HCT116 (cell line): Measurements from ENCODE around the gene ALAS1. TPM values are rescaled to one million over a fixed set of nuclear protein-coding genes. Genes with fewer than 3 reads are reported as not detected.
"Not testable (repeated sequence)": the region's sequence is repeated elsewhere in the genome, so short reads cannot be mapped to it uniquely, and the experiment has no call there.

Source experiments
- ATAC-seq: fragments of 200-7000 bp; cut with Tn5 transposase; 2 replicates; pipeline ENCODE4 v1.9.1; 2020; ENCODE audit warnings: mild to moderate bottlenecking, moderate library complexity
- BruUV-seq: library from RNA; stranded (reverse); fragments of 400-500 nt; replicated peaks from 2 replicates; lab custom pipeline; 2021; lab: Mats Ljungman, UMichigan
- CTCF ChIA-PET: fragments of 300-600 bp; sonication (Branson Sonifier 250); formaldehyde crosslinking; loops from one replicate; lab custom pipeline; 2021; ENCODE audit warnings: antibody characterized with exemption; lab: Charles Lee
- POLR2A ChIA-PET: fragments of 300-600, 350-600 bp; sonication (Branson Sonifier 250); formaldehyde crosslinking; loops from one replicate; lab custom pipeline; 2021; ENCODE audit warnings: antibody characterized with exemption; lab: Charles Lee
- RAD21 ChIA-PET, 2 experiments: fragments of 300-600 bp; sonication (Branson Sonifier 250); formaldehyde crosslinking; loops; one replicate each; lab custom pipeline; 2023; ENCODE audit warnings: low total read pairs in 2 of 2; ENCODE audit not compliant: uncharacterized antibody in 2 of 2, unreplicated experiment in 2 of 2, low non-redundant PET in 1 of 2; lab: Charles Lee
- DNase-seq: peaks from one replicate; pipeline ENCODE4 v3.0.0-alpha.2; 2010; ENCODE audit warnings: low read depth, low spot score
- H2AFZ ChIP-seq: fragments of 200-600 bp; shearing (Covaris generic), sonication (generic); 2 replicates; pipeline ENCODE4 v1.6.1; 2017; ENCODE audit warnings: low read depth, mixed run types, mixed read lengths, antibody characterized with exemption, low read length; ENCODE audit not compliant: poor library complexity, severe bottlenecking
- H3K27ac ChIP-seq: 2 replicates; pipeline ENCODE4 v1.5.1; 2012; ENCODE audit warnings: low read depth, low read length
- H3K27me3 ChIP-seq: fragments of 200-600 bp; sonication (generic); 2 replicates; pipeline ENCODE4 v1.6.1; 2016; ENCODE audit warnings: mixed run types, low read length, mixed read lengths; ENCODE audit not compliant: insufficient read depth
- H3K36me3 ChIP-seq, 2 experiments: fragments of 200-500 bp in 1 of 2; fragments of 200-600 bp in 1 of 2; sonication (Bioruptor generic) in 1 of 2; sonication (generic) in 1 of 2; 2 replicates each; pipeline versions ENCODE4 v1.5.1 to v1.6.1; 2014 to 2016; ENCODE audit warnings: low read length in 2 of 2, inconsistent platforms in 1 of 2, mixed read lengths in 1 of 2, mixed run types in 1 of 2; ENCODE audit not compliant: insufficient read depth in 2 of 2, control insufficient read depth in 1 of 2
- H3K4me1 ChIP-seq, 2 experiments: fragments of 200-600 bp in 1 of 2; sonication (generic) in 1 of 2; 2 replicates each; pipeline versions ENCODE4 v1.5.1 to v1.6.1; 2012 to 2017; ENCODE audit warnings: low read length in 2 of 2, inconsistent platforms in 1 of 2, mild to moderate bottlenecking in 1 of 2, mixed read lengths in 1 of 2, mixed run types in 1 of 2, moderate library complexity in 1 of 2; ENCODE audit not compliant: insufficient read depth in 2 of 2, control insufficient read depth in 1 of 2
- H3K4me2 ChIP-seq: fragments of 200-600 bp; sonication (generic); 2 replicates; pipeline ENCODE4 v1.6.1; 2017; ENCODE audit warnings: mixed run types, low read length, mixed read lengths
- H3K4me3 ChIP-seq, 2 experiments: fragments of 200-600 bp in 1 of 2; sonication (generic) in 1 of 2; replicated peaks in 1 of 2; 2 replicates each; pipeline ENCODE4 v1.5.1; 2011 to 2016; ENCODE audit warnings: low read length in 2 of 2, control low read depth in 1 of 2, low read depth in 1 of 2, mild to moderate bottlenecking in 1 of 2, mixed read lengths in 1 of 2, mixed run types in 1 of 2
- H3K79me2 ChIP-seq: fragments of 200-600 bp; sonication (generic); 2 replicates; pipeline ENCODE4 v1.6.1; 2017; ENCODE audit warnings: mild to moderate bottlenecking, mixed run types, low read length, moderate library complexity, mixed read lengths; ENCODE audit not compliant: insufficient read depth
- H3K9ac ChIP-seq: fragments of 200-600 bp; sonication (generic); 2 replicates; pipeline ENCODE4 v1.6.1; 2016; ENCODE audit warnings: low read length, mixed read lengths
- H3K9me2 ChIP-seq: fragments of 200-600 bp; sonication (generic), shearing (Covaris generic); 2 replicates; pipeline ENCODE4 v1.6.1; 2017; ENCODE audit warnings: mixed run types, mild to moderate bottlenecking, moderate library complexity; ENCODE audit not compliant: insufficient read depth
- H3K9me3 ChIP-seq, 2 experiments: fragments of 200-500 bp in 1 of 2; fragments of 200-600 bp in 1 of 2; sonication (Bioruptor generic) in 1 of 2; sonication (generic) in 1 of 2; 2 replicates each; pipeline ENCODE4 v1.6.1; 2014 to 2017; ENCODE audit warnings: low read length in 2 of 2, mixed read lengths in 2 of 2, inconsistent platforms in 1 of 2, low read depth in 1 of 2, mild to moderate bottlenecking in 1 of 2, mixed run types in 1 of 2, moderate library complexity in 1 of 2; ENCODE audit not compliant: control insufficient read depth in 1 of 2, insufficient read depth in 1 of 2
- H4K20me1 ChIP-seq: fragments of 200-600 bp; sonication (generic), shearing (Covaris generic); 2 replicates; pipeline ENCODE4 v1.6.1; 2017; ENCODE audit warnings: mixed run types, mild to moderate bottlenecking, moderate library complexity; ENCODE audit not compliant: insufficient read depth
- CBX3 ChIP-seq: IDR thresholded peaks from 2 replicates; pipeline ENCODE4 v1.6.1; 2012; ENCODE audit warnings: low read depth
- CEBPB ChIP-seq: IDR thresholded peaks from 2 replicates; pipeline ENCODE4 v1.6.1; 2012; ENCODE audit warnings: low read depth
- EGR1 ChIP-seq: IDR thresholded peaks from 2 replicates; pipeline ENCODE4 v1.6.1; 2012; ENCODE audit warnings: low read depth
- ELF1 ChIP-seq: IDR thresholded peaks from 2 replicates; pipeline ENCODE4 v1.6.1; 2012; ENCODE audit warnings: low read depth, borderline replicate concordance
- EZH2 ChIP-seq: fragments of 200-600 bp; sonication (generic); IDR thresholded peaks from 2 replicates; pipeline ENCODE4 v1.6.1; 2017; ENCODE audit warnings: antibody characterized with exemption, mixed run types
- EZH2phosphoT487 ChIP-seq: fragments of 200-600 bp; IDR thresholded peaks from 2 replicates; pipeline ENCODE4 v1.6.1; 2018; ENCODE audit warnings: antibody characterized with exemption, borderline replicate concordance
- FOSL1 ChIP-seq: IDR thresholded peaks from 2 replicates; pipeline ENCODE4 v1.6.1; 2012; ENCODE audit warnings: low read depth
- POLR2A ChIP-seq: IDR thresholded peaks from 2 replicates; pipeline ENCODE4 v1.7.0; 2011; ENCODE audit warnings: borderline replicate concordance; ENCODE audit not compliant: insufficient read depth, insufficient read length; ENCODE audit errors: extremely low read depth
- POLR2AphosphoS5 ChIP-seq: IDR thresholded peaks from 2 replicates; pipeline ENCODE4 v1.6.1; 2011; ENCODE audit warnings: mild to moderate bottlenecking, low read depth, low read length, moderate library complexity
- REST ChIP-seq: IDR thresholded peaks from 2 replicates; pipeline ENCODE4 v1.6.1; 2012; ENCODE audit warnings: low read depth
- SIN3A ChIP-seq: IDR thresholded peaks from 2 replicates; pipeline ENCODE4 v1.6.1; 2012; ENCODE audit warnings: low read depth
- SP1 ChIP-seq: IDR thresholded peaks from 2 replicates; pipeline ENCODE4 v1.6.1; 2012; ENCODE audit warnings: low read depth
- SRF ChIP-seq: IDR thresholded peaks from 2 replicates; pipeline ENCODE4 v1.6.1; 2012; ENCODE audit warnings: low read depth
- TCF7L2 ChIP-seq: IDR thresholded peaks from 2 replicates; pipeline ENCODE4 v1.7.0; 2011; ENCODE audit warnings: borderline replicate concordance, inconsistent platforms; ENCODE audit not compliant: insufficient read depth, insufficient read length; ENCODE audit errors: extremely low read depth
- YY1 ChIP-seq: IDR thresholded peaks from 2 replicates; pipeline ENCODE4 v1.6.1; 2011; ENCODE audit warnings: low read length, low read depth, moderate library complexity, mild to moderate bottlenecking; ENCODE audit not compliant: insufficient replicate concordance; ENCODE audit errors: extremely low read depth
- ZFX ChIP-seq: fragments of 450-650 bp; IDR thresholded peaks from 2 replicates; pipeline ENCODE4 v1.6.1; 2017
- ZNF274 ChIP-seq: fragments of 200-500 bp; sonication (Bioruptor generic); IDR thresholded peaks from 2 replicates; pipeline ENCODE4 v1.6.1; 2014; ENCODE audit warnings: mild to moderate bottlenecking, low read depth, low read length, inconsistent platforms
- intact Hi-C: fragments of 100-400 bp; cut with micrococcal nuclease; formaldehyde crosslinking; loops from 2 replicates; pipeline ENCODE4 v1.10.0; 2022
- total RNA-seq: library from RNA; stranded (reverse); gene quantifications from one replicate; pipeline ENCODE4 v1.2.1, GENCODE V29; 2021; ENCODE audit not compliant: unreplicated experiment
- TF ChIP-seq, protein P1 (sequence below): IDR thresholded peaks from 2 replicates; pipeline ENCODE4 v1.6.1; 2012

ALAS1 gene
- total RNA-seq, 1 experiment from 2014 or later = 74.0 TPM

DNA sequence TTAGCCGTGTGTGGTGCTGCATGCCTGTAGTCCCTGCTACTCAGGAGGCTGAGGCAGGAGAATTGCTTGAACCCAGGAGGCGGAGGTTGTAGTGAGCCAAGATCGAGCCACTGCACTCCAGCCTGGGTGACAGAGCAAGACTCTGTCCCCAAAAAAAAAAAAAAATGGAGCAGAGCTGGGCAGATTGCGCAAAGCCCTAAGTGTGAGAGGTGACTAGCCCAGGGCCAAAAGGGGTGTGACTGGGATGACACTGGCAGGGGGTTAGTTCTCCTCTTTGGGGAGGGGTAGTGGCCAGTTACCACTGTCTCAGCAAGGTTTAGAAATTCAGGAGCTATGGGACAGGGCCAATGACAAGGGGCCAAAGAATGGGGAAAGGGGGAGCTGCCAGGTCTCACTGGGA is 19.8 kb upstream of the ALAS1 start:
- H3K36me3 ChIP-seq, H3K9me3 ChIP-seq, H2AFZ ChIP-seq, POLR2A ChIA-PET, H3K4me2 ChIP-seq, CTCF ChIA-PET, H3K4me1 ChIP-seq, RAD21 ChIA-PET, intact Hi-C loops, H3K27ac ChIP-seq, DNase-seq, H3K27me3 ChIP-seq, H3K79me2 ChIP-seq, H3K4me3 ChIP-seq, H3K9ac ChIP-seq, H3K9me2 ChIP-seq, BruUV-seq, H4K20me1 ChIP-seq, ATAC-seq: not testable (repeated sequence)

DNA sequence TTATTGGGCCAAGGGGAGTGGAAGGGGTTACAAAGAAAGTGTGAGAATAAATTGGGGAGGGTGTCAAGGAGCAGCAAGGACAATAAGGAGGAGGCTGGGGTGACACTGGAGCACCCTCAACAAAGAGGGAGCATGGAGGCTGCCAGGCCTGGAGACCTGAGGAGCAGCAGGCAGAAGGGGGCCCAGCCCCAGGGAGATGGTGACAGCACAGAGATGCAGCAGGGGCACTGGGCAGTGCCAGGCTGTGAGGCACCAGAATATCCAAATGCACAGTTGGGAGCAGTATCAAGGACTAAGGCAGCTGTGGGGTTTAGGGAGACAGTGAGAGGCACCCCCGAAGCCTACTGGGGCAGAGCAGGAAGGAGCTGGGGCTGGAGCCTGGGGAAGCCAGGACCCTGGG is 19.4 kb upstream of the ALAS1 start:
- H3K36me3 ChIP-seq = no peaks in the 10 kb centered on the region
- CTCF ChIA-PET = no interaction called here
- H2AFZ ChIP-seq = no peak overlapping the region
- H3K79me2 ChIP-seq = no peaks in the 10 kb centered on the region
- H3K9me3 ChIP-seq = no peaks in the 10 kb centered on the region
- no peaks in the 10 kb centered on the region for H3K27me3 ChIP-seq
- TF ChIP-seq POLR2AphosphoS5 (no peak), TCF7L2 (no peak), EZH2phosphoT487 (no peak), FOSL1 (no peak), CEBPB (no peak), EZH2 (no peak), CBX3 (no peak), POLR2A (no peak), ZNF274 (no peak), SIN3A (no peak), SP1 (no peak), SRF (no peak), YY1 (no peak), EGR1 (no peak), REST (no peak), ELF1 (no peak), ZFX (no peak)
- TF ChIP-seq, protein P1, sequence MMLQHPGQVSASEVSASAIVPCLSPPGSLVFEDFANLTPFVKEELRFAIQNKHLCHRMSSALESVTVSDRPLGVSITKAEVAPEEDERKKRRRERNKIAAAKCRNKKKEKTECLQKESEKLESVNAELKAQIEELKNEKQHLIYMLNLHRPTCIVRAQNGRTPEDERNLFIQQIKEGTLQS = no peak
- TF ChIP-seq, all 23 proteins: peak for 0
- intact Hi-C loops = no loop called here
- no peak overlapping the region for H3K27ac ChIP-seq
- no peak overlapping the region for H3K4me3 ChIP-seq
- H3K9ac ChIP-seq = no peak overlapping the region
- no TSS peak for BruUV-seq
- H3K4me2 ChIP-seq = no peak overlapping the region
- RAD21 ChIA-PET = no interaction called here
- POLR2A ChIA-PET = no interaction called here
- no peak for ATAC-seq
- no peaks in the 10 kb centered on the region for H3K9me2 ChIP-seq
- no peaks in the 10 kb centered on the region for H3K4me1 ChIP-seq
- no peaks in the 10 kb centered on the region for H4K20me1 ChIP-seq
- DNase-seq = no peak
